ENCODE data around the gene MIB1. TPM values are rescaled to one million over a fixed set of nuclear protein-coding genes. Genes with fewer than 3 reads are reported as not detected.

MIB1 gene
- total and polyA plus RNA-seq, 9 of the 15 experiments (the other 6 are each of a cell fraction or from before 2014, with no cell fraction given) = 7.2 to 43.8 (median 23.2) TPM

DNA sequence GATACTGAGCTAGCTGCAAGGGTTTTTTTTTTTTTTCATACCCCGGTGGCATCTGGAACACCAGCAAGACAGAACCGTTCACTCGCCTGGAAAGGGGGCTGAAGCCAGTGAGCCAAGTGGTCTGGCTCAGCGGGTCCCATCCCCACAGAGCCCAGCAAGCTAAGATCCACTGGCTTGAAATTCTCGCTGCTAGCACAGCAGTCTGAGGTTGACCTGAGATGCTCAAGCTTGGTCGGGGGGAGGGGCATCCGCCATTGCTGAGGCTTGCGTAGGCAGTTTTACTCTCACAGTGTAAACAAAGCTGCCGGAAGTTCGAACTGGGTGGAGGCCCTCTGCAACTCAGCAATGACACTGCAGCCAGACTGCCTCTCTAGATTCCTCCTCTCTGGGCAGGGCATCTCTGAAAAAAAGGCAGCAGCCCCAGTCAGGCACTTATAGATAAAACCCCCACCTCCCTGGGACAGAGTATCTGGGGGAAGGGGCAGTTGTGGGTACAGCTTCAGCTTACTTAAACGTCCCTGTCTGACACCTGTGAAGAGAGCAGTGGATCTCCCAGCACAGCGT is 5.1 kb upstream of the MIB1 start (continued):
- TF ChIP-seq KAT8 (IDR thresholded peaks at IDR 0.05; ENCODE audit: low read depth) (no peak), DNMT1 (IDR thresholded peaks at IDR 0.05) (no peak), NR1H2 (CRISPR knock-in tag; IDR thresholded peaks at IDR 0.05) (0 out of 2 replicates have a peak, but pooled peaks have one; percentile 36), ARID3B (CRISPR knock-in tag; IDR thresholded peaks at IDR 0.05; ENCODE audit: borderline replicate concordance) (no peak), ZNF589 (CRISPR knock-in tag; IDR thresholded peaks at IDR 0.05; ENCODE audit: low read depth) (peak; percentile 76), RAD21 (CRISPR knock-in tag; conservative IDR thresholded peaks at IDR 0.05 in 1 of 2, IDR thresholded peaks at IDR 0.05 in 1 of 2) (no peak), GABPA (tag; conservative IDR thresholded peaks at IDR 0.05; ENCODE audit: low read depth) (peak; percentile 77), ZHX1 (conservative IDR thresholded peaks at IDR 0.05; ENCODE audit: low read length) (no peak), NCOR1 (IDR thresholded peaks at IDR 0.05) (peak; percentile 87), POLR2H (tag; IDR thresholded peaks at IDR 0.05; ENCODE audit: low read depth) (peak; percentile 41; the same call in 1 of the 2 replicates), PHF20 (IDR thresholded peaks at IDR 0.05; ENCODE audit: partially characterized antibody) (peak; percentile 18), EGR1 (conservative IDR thresholded peaks at IDR 0.05) (peak; percentile 81), HIVEP1 (CRISPR knock-in tag; IDR thresholded peaks at IDR 0.05) (no peak), MAFG (tag; conservative IDR thresholded peaks at IDR 0.05) (peak; percentile 73), ZNF384 (IDR thresholded peaks at IDR 0.05; ENCODE audit: low read depth, low read length) (peak; percentile 64; the same call in 1 of the 2 replicates), ZKSCAN3 (CRISPR knock-in tag; IDR thresholded peaks at IDR 0.05) (no peak), ARID2 (IDR thresholded peaks at IDR 0.05) (no peak), ZNF217 (CRISPR knock-in tag; IDR thresholded peaks at IDR 0.05) (no peak), ZNF766 (CRISPR knock-in tag; conservative IDR thresholded peaks at IDR 0.05) (0 out of 2 replicates have a peak, but pooled peaks have one; percentile 37), PCBP2 (IDR thresholded peaks at IDR 0.05; ENCODE audit: low read depth, low read length, poor library complexity, severe bottlenecking) (no peak), KDM1A (IDR thresholded peaks at IDR 0.05) (peak; percentile 18 to 69; a peak in 2 of 4 replicates), BRD4 (IDR thresholded peaks at IDR 0.05) (0 out of 2 replicates have a peak, but pooled peaks have one; percentile 49), CREB1 (IDR thresholded peaks at IDR 0.05) (peak; percentile 50; the same call in 1 of the 2 replicates), CREB1 (CRISPR knock-in tag; IDR thresholded peaks at IDR 0.05) (no peak; the same call in 1 of the 2 replicates), GATA2 (CRISPR knock-in tag; IDR thresholded peaks at IDR 0.05) (0 out of 2 replicates have a peak, but pooled peaks have one; percentile 50), ATF1 (CRISPR knock-in tag; IDR thresholded peaks at IDR 0.05) (no peak), ATF1 (tag; IDR thresholded peaks at IDR 0.05) (peak; percentile 86), MCM2 (IDR thresholded peaks at IDR 0.05; ENCODE audit: low read depth) (no peak), BMI1 (IDR thresholded peaks at IDR 0.05; ENCODE audit: low read length) (no peak)
